OCI-LY3 (cell line): ENCODE data around the gene SLC24A1.

Experiments
- EZH2phosphoT487 ChIP-seq: fragments of 200-600 bp; shearing (Covaris generic); IDR thresholded peaks from 2 replicates; pipeline ENCODE4 v1.6.1; 2018; ENCODE audit warnings: antibody characterized with exemption, mixed run types, low read depth
- TF ChIP-seq, protein P1 (sequence below): fragments of 200-600, 300-600 bp; sonication (generic); IDR thresholded peaks from 2 replicates; pipeline ENCODE4 v1.5.1; 2014; ENCODE audit warnings: antibody characterized with exemption, low read length, low read depth

DNA sequence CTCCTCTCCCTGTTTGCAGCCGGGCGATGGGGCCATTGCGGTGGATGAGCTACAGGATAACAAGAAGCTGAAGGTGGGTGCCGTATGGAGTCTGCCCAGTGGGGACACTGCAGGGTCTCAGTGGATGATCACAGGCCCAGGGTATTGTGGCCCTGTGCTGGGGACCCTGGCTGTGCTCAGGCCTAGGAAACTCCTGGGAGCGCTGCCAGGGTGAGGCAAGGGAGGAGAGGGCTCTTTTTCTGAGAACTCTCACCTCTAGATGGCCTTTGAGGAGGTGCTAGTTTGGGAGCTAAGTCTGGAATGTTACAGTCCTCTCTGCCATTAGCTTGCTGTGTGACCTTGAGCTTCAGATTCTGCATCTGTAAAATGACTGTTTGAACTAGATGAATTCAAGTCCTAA, 16.4 kb downstream of the SLC24A1 start:
- TF ChIP-seq, protein P1, sequence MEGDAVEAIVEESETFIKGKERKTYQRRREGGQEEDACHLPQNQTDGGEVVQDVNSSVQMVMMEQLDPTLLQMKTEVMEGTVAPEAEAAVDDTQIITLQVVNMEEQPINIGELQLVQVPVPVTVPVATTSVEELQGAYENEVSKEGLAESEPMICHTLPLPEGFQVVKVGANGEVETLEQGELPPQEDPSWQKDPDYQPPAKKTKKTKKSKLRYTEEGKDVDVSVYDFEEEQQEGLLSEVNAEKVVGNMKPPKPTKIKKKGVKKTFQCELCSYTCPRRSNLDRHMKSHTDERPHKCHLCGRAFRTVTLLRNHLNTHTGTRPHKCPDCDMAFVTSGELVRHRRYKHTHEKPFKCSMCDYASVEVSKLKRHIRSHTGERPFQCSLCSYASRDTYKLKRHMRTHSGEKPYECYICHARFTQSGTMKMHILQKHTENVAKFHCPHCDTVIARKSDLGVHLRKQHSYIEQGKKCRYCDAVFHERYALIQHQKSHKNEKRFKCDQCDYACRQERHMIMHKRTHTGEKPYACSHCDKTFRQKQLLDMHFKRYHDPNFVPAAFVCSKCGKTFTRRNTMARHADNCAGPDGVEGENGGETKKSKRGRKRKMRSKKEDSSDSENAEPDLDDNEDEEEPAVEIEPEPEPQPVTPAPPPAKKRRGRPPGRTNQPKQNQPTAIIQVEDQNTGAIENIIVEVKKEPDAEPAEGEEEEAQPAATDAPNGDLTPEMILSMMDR, result no peak
- no peak for TF ChIP-seq EZH2phosphoT487
